ENCODE data around the gene CTIF.

DNA sequence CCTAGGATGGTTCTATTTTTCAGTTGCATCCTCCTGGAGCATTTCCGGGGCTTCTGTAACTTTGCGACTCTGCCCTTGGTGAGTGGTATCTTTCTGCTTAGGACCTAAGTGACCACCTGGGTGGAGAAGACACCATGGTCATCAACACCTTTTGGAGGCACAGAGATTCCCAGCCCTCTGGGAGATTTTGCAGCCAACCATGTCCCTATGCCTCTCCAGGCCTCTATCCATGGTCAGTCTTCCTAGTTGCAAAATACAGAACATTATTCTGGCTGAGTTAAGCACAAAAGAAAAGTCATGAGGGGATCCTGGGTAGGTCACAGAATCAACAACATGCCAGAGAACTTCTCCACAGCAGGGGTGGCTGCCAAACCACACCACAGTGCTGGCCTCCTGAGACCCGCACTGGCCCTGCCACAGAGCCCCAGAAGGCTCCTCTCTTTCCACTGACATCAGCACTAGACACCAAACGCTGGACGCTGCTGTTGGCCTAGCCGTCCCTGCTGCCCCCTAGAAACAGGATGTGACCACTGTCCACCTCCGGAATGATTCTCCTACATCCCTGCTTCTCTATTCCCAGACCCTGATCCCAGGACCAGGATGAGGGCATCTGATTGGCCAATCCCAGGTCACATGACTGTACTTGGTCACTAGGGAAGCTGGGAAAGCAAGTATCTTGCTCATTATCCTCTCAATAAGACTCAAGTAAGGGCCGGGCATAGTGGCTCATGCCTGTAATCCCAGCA is 364.2 kb downstream of the CTIF start:
- TF ChIP-seq, protein P1, sequence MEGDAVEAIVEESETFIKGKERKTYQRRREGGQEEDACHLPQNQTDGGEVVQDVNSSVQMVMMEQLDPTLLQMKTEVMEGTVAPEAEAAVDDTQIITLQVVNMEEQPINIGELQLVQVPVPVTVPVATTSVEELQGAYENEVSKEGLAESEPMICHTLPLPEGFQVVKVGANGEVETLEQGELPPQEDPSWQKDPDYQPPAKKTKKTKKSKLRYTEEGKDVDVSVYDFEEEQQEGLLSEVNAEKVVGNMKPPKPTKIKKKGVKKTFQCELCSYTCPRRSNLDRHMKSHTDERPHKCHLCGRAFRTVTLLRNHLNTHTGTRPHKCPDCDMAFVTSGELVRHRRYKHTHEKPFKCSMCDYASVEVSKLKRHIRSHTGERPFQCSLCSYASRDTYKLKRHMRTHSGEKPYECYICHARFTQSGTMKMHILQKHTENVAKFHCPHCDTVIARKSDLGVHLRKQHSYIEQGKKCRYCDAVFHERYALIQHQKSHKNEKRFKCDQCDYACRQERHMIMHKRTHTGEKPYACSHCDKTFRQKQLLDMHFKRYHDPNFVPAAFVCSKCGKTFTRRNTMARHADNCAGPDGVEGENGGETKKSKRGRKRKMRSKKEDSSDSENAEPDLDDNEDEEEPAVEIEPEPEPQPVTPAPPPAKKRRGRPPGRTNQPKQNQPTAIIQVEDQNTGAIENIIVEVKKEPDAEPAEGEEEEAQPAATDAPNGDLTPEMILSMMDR (conservative IDR thresholded peaks at IDR 0.05; ENCODE audit: low read length), result no peak
- no peak for TF ChIP-seq EZH2phosphoT487 (IDR thresholded peaks at IDR 0.05; ENCODE audit: borderline replicate concordance, low read depth, low read length)

Data from OCI-LY7 (cell line).